BE2C (cell line): ENCODE results near the gene ARHGAP26.

Source experiments
- DNase-seq: peaks from one replicate; pipeline ENCODE4 v3.0.0-alpha.2; 2020
- H3K27me3 ChIP-seq: fragments of 250-450 bp; sonication (Bioruptor Pico); 2 replicates; pipeline ENCODE4 v1.5.1; 2020; ENCODE audit warnings: mild to moderate bottlenecking
- H3K36me3 ChIP-seq: fragments of 250-450 bp; sonication (Bioruptor Pico); 2 replicates; pipeline ENCODE4 v1.5.1; 2020; ENCODE audit warnings: mild to moderate bottlenecking
- H3K4me1 ChIP-seq: fragments of 250-450 bp; sonication (Bioruptor Pico); 2 replicates; pipeline ENCODE4 v1.5.1; 2020
- H3K4me3 ChIP-seq: 2 replicates; pipeline ENCODE4 v1.5.1; 2011; ENCODE audit warnings: low read depth, low read length
- H3K9me3 ChIP-seq: fragments of 250-450 bp; sonication (Bioruptor Pico); 2 replicates; pipeline ENCODE4 v1.5.1; 2020
- CTCF ChIP-seq: IDR thresholded peaks from 2 replicates; pipeline ENCODE4 v1.5.1; 2012; ENCODE audit warnings: mild to moderate bottlenecking, low read depth, low read length

ARHGAP26 gene

GRCh38 chr5:143177263-143177983 lies 407.2 kb downstream of the ARHGAP26 start:
- DNase-seq, result no peak
- no peak for TF ChIP-seq CTCF
- Histone ChIP-seq H3K36me3 (no peaks in the 10 kb centered on the region), H3K4me1 (no peaks in the 10 kb centered on the region), H3K4me3 (no peak overlapping the region), H3K9me3 (no peaks in the 10 kb centered on the region), H3K27me3 (no peaks in the 10 kb centered on the region)

- H3K4me1 ChIP-seq, result no peaks in the 10 kb centered on the region
- H3K27me3 ChIP-seq, result no peaks in the 10 kb centered on the region
- H3K36me3 ChIP-seq, result no peaks in the 10 kb centered on the region
- no peaks in the 10 kb centered on the region for H3K9me3 ChIP-seq
- DNase-seq, result no peak
- no peak overlapping the region for H3K4me3 ChIP-seq
- TF ChIP-seq CTCF, result no peak
These were observed 409.1 kb downstream of the ARHGAP26 start for GRCh38 chr5:143179126-143179740.

- H3K36me3 ChIP-seq, result no peaks in the 10 kb centered on the region
- H3K9me3 ChIP-seq, result no peaks in the 10 kb centered on the region
- H3K4me3 ChIP-seq, result no peak overlapping the region
- no peak for TF ChIP-seq CTCF
- no peaks in the 10 kb centered on the region for H3K4me1 ChIP-seq
- DNase-seq, result no peak
- no peaks in the 10 kb centered on the region for H3K27me3 ChIP-seq
These were observed 410.6 kb downstream of the ARHGAP26 start for GRCh38 chr5:143180751-143181150.

- no peak overlapping the region for H3K4me3 ChIP-seq
- no peaks in the 10 kb centered on the region for H3K4me1 ChIP-seq
- no peaks in the 10 kb centered on the region for H3K36me3 ChIP-seq
- H3K27me3 ChIP-seq, result no peaks in the 10 kb centered on the region
- no peak for TF ChIP-seq CTCF
- DNase-seq, result no peak
- H3K9me3 ChIP-seq, result no peaks in the 10 kb centered on the region
These were observed 411.0 kb downstream of the ARHGAP26 start for GRCh38 chr5:143181173-143181572.

GRCh38 chr5:143182106-143182505 lies 411.9 kb downstream of the ARHGAP26 start:
- Histone ChIP-seq H3K27me3 (no peaks in the 10 kb centered on the region), H3K9me3 (no peaks in the 10 kb centered on the region), H3K4me1 (no peaks in the 10 kb centered on the region), H3K36me3 (no peaks in the 10 kb centered on the region), H3K4me3 (no peak overlapping the region)
- DNase-seq, result no peak
- TF ChIP-seq CTCF, result no peak

GRCh38 chr5:143182901-143183820 lies 413.0 kb downstream of the ARHGAP26 start:
- DNase-seq, result peak; percentile 28
- Histone ChIP-seq H3K9me3 (no peaks in the 10 kb centered on the region), H3K4me3 (no peak overlapping the region), H3K36me3 (no peaks in the 10 kb centered on the region), H3K27me3 (no peaks in the 10 kb centered on the region), H3K4me1 (no peaks in the 10 kb centered on the region)
- TF ChIP-seq CTCF, result no peak
